AG04449 (cell line): ENCODE data around the gene MARK3.

Experiments
- CTCF ChIA-PET: fragments of 350-600 bp; formaldehyde crosslinking; extraction: SDS; loops from one replicate; lab custom pipeline; 2021; ENCODE audit warnings: antibody characterized with exemption; lab: Yijun Ruan, JAX
- POLR2A ChIA-PET: fragments of 400-600, 350-600 bp; formaldehyde crosslinking; extraction: SDS; loops from one replicate; lab custom pipeline; 2020; ENCODE audit warnings: antibody characterized with exemption, inconsistent platforms; lab: Yijun Ruan, JAX
- DNase-seq: peaks from one replicate; pipeline ENCODE4 v3.0.0-alpha.2; 2010; ENCODE audit warnings: low read depth, low spot score
- H3K4me3 ChIP-seq: 2 replicates; pipeline ENCODE4 v1.5.1; 2011; ENCODE audit warnings: low read depth, mild to moderate bottlenecking, control low read depth, low read length
- CTCF ChIP-seq: IDR thresholded peaks from one replicate; pipeline ENCODE4 v1.5.1; 2011; ENCODE audit warnings: mild to moderate bottlenecking, moderate library complexity, low read length, control low read depth, inconsistent platforms; ENCODE audit not compliant: insufficient read depth; ENCODE audit errors: missing control alignments

MARK3 gene

GRCh38 chr14:103552011-103552845 is 167.0 kb downstream of the MARK3 start:
- no peak overlapping the region for H3K4me3 ChIP-seq
- ChIA-PET POLR2A (interaction anchor here (0.9 to 2.3 kb wide), 2 partner anchors 9 to 31 kb away, joined by 3 to 10 read pairs; partner anchors contain the start of gene BAG5), CTCF (interaction anchor here (1.4 to 20.9 kb wide), 6 partner anchors 10 to 158 kb away, joined by 3 to 368 read pairs (median 22); partner anchors contain the start of gene CKB)
- DNase-seq = no peak
- TF ChIP-seq CTCF = no peak

GRCh38 chr14:103552846-103553210 is 167.6 kb downstream of the MARK3 start:
- no peak for DNase-seq
- H3K4me3 ChIP-seq = no peak overlapping the region
- ChIA-PET POLR2A (interaction anchor here (0.9 to 2.3 kb wide), 2 partner anchors 9 to 31 kb away, joined by 3 to 10 read pairs; partner anchors contain the start of gene BAG5), CTCF (interaction anchor here (1.4 to 20.9 kb wide), 7 partner anchors 10 to 159 kb away, joined by 3 to 368 read pairs (median 6); partner anchors contain the start of gene CKB)
- no peak for TF ChIP-seq CTCF
